Measurements from ENCODE around the gene SNX8.

Gene SNX8

DNA sequence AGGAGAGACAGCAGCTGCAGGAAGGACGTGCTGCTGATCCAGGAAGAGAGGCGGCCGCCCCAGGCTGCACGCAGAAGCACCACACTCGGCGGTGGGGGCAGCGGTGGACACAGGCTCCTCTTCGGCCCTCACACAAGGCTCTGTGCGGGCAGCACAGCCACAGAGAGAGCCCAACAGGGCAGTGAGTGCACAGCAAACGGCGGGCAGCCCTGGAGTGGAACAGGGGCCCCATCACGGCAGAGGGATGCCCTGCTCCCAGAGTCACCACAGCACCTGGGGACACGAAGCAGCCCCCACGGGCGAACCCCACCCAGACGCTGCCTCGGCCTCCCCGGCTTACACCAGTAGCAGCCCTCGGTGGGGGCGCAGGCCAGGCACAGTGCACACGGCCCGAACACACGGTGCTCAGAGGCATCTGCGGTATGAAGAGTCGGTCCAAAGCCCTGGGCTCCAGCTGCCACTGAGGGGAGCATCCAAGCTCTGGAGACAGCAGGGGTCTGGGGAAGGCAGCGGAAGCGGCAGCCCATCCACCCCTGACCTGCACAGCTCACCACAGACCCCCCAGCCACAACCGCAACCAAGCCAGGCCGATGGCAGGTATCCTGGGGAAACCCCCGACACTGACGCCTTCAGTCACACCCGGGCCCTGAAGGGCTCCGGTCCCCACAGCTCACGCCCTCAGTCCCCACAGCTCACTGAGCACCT, 55.4 kb downstream of the SNX8 start:
- DNase-seq: no peak

DNA sequence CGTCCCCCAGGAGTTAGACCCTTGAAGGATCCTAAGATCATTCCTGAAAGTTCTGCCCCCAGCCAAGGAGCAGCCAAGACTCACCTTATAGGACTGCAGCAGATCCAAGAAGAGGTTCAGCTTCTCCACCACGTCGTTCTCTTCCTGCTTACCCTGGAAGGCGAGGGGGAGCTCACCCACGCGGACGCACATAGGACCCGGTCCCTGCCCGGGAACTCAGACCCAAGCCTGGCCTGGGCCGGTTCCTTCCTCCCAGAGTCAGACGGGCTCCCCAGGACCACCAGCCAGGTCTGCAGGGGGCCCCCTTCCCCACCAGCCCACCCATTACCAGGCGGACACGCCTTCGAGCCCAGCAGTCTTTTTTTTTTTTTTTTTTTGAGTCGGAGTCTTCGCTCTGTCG, 56.6 kb downstream of the SNX8 start:
- no peak for DNase-seq

DNA sequence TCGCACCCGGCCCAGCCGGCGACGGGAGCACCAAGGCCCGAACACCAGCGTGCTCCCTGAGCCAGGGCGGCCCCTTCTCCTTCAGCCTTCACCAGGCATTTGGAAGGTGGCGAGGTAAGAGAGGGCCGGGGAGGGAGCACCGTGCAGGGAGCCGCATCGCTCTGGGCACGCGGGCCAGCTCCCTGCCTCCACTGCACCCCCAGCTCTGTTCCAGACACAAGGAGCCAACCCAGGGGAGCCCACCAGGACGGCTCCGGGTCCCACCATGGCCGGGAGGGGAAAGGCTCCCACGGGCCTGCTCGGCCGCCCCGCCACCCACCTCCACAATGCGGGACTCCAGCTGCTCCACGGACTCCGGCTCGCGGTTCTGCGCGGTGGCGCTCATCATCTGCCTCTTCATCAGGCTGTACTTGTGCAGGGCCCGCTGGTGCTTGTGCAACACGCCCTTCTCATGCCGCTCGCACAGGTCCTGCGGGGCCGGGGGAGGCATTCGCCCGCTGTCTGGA, 57.1 kb downstream of the SNX8 start:
- DNase-seq: no peak

DNA sequence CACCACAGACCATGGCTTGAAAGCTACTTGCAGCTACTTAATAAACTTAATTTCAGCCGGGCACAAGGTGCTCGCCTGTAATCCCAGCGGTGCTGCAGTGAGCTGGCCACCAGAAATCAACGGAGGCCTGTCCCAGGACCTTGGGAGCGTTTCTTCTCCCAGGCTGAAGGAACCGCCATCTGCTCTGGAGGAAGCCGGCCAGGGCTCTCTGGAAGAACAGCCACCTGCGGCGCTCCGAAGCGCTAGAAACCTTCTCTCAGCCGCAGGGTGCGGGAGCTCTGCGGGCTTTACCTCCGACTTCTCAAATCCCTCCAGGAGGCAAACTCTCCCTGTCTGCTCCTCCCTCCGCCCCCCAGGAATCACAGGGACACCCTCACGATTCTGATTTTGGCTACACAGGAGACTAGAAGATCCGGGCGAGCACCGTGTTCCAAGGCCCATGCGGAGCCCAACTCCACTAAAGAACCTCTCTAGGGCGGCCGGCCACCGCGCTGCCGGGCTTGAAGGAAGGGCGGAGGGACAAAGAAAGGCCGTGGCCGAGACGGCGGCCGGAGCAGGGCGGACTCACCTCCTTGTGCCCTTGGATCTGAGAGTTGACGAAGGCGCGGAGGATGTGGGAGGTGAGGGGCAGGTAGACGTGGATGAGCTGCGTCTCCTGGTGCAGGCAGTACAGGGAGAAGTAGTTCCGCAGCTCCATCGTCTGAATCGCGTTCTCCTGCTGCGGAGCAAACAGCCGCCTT, 57.8 kb downstream of the SNX8 start:
- no peak for DNase-seq

DNA sequence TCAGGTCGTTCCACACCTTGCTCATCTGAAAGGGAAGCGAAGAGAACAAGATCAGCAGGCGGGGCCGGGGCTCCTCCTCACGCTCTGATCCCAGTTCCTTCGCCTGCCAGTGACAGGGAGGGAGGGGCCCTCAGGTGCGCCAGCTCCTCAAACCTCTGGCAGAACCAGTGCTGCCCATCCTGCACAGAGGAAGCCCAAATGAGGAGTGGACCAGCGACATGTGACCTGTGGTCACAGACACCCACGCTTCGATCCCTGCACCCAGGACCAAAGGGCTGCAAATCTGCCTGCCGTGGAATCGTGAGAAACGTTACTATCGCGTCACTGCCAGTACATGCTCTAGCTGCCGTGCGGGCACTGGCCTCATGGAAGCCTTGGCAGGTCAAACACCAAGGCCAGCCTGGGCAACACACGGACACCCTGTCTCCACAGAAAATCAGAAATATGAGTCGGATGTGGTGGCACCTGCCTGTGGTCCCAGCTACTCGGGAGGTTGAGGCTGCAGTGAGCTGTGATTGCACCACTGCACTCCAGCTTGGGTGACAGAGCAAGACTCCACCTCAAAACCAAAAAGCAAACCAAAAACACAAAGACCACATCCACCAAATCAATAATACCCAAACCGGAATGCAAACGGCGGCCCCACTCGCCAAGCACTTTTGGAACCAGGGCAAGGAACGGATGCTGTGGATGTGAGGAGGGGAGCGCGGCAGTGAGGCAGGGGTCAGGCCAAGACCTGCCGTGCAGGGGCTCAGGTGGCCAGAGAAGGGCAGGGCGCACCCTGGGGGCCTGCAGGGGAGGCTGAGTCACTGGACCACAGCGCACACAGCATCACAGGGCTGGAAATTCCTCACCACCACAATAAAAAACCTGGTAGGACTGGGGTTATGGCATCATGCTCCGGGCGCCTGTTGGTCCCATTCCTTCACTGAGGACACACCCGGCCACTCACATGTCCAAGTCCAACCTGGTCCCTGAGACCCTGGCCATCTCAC, 58.8 kb downstream of the SNX8 start:
- no peak for DNase-seq

DNA sequence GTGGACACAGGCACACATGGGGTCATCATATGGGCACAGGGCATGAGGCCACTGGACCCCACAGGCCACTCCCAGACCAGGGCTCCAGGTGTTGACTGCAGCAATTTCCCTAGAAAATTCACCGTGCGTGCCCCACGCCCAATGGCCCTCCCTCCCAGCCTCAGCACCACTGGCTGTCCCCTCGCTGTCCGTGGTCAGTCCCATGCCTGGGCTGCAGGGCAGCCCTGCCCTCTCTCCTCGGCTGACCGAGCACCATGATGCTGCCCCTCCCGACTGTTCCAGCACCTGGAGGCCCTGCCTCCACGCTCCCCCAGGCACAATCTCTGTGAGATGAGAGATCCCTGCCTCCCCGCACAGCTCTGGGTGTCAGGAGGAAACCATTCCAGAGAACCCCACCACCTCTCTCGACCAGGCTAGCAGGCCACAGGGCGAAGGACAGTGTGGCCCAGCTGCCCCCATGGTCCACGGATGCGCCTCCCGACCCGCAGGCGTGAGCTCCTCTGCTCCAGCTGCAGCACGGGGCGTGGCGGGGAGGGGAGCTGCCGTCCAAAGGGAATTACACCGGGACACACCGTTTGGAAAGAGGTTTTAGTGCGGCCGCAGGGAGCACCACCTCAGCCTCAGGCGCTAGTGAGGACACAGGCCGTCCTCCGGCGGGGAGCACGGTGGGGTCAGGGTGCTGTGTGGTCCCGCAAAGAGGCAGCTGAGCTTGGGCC, 59.7 kb downstream of the SNX8 start:
- DNase-seq: no peak

DNA sequence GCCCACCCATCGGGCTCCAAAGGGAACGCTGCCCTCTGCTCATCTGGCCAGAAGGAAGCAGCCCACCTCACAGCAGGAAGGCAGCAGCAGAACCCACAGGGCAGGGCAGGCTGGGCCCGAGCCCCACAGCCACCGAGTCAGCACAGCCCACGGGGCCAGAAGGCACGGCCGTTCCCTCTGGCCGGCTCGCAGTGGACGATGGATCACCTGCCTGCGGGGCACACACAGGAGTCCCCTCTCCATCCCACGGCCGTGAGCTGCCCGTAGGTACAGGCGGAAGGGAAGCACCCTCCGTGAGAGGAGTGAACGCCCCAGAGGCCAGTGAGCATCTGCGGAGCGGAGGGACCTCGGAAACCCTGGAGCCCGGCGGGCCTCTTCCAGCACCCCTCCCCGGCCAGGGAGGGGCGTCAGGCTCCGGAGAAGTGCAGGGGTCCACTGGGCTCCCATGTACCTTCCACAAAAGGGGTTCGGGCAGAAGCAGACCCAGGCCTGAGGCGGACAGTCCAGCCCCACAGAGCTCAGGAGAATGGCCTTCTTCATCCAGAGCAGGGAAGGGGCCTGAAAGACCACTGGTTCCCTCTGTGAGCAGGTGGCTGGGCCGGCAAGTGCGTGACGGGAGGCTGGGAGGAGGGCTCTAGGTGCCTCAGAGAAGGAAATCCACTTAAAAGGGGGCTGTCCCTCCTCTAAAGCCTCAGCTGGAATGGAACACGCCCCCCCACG, 60.6 kb downstream of the SNX8 start:
- no peak for DNase-seq

DNA sequence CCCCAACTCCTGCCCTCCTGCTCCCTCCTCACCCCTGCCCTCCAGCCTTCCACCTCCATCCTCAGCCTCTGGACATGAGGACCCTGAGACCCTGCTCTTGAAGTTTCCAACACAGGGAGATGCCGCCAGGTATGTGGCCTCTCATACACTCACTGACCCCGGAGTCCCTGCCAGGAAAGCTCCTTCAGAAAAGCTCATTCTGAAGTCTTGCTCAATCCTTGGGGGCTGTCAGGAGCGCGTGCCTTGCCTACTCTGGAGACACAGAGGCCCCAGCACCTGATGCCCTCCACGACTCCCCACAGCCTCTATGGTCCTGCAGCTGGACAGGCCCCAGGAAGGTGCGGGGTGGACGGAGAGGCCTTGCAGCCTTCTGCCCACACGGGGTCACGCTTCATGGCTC, 61.2 kb downstream of the SNX8 start:
- DNase-seq: no peak

DNA sequence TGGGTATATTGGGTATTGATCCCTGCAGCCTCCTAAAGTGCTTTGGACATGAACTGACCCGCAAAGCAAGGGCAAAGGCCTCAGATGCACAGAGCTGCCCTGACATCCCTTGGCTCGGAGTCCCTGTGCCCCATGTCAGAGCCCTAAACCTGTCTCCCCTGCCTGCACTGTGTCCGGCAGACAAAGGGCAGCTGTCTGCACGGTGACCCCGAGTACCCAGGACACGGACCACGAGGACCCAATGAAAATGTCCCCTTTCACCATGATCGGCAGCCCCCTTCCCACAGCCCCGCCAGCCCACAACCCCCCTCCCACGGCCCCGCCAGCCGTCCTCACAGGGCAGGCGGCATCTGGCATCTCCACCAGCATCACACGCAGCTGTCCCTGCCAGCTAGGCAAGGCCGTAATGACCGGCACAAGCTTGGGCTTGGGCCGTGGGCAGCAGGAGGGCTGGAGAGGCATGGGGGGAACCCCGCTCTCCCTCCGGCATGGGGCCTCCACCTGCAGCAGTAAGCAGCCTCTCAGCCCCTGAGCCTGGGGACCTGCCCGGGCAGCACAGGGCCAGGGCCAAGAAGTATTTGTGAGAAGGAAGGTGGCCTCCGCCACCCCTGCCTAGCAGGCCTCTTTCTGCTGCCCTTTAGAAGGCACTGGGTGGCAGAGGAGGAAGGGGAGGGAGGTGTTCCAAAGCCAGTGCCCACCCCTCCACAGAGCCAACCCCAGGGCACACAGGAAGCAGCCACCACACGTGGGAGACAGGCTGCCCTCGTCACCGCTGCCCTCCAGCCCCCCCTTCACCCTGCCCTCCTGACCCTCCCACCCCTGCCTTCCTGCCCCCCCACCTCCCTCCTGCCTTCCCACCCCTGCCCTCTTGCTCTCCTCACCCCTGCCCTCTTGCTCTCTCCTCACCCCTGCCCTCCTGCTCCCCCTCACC, 62.1 kb downstream of the SNX8 start:
- DNase-seq: no peak

DNA sequence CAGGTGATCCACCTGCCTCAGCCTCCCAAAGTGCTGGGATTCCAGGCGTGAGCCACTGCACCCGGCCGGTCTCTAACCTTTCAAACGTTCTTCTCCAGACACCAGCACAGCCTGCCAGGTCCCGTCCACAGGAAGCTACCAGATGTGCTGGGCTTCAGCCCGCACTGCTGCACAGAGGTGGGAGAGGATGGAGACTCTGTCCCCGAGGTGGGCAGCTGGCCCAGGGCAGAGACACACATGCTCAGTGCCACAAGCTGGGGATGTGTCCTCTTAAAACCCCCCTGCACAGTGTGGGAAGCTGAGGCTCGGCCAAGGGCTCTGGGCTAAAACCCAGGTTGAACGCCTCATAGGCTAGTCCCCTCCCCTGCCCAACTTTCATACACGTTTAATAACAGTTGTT, 62.9 kb downstream of the SNX8 start:
- DNase-seq: no peak

DNA sequence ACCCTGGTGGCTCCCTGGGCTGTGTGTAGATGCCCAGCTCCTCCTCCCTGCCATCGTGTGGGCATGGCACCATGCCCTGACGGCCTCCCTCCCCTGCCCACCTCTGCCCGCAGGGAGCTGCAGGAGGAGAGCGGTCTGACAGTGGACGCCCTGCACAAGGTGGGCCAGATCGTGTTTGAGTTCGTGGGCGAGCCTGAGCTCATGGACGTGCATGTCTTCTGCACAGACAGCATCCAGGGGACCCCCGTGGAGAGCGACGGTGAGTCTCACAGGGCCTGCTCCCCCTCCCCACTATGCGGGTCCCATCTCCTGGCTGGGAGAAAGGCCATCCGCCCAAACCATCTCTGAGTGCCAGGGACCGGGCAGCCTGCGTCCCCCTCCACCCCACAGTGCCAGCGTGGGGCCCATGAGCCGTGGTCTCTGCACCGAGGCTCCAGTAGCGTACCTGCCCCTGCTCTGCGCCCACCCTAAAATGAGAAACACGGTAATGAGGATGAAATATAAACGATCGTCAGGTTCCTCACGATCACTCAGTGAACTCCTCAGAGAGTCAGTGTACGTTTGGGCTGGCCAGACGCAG, 64.4 kb downstream of the SNX8 start:
- DNase-seq: no peak

DNA sequence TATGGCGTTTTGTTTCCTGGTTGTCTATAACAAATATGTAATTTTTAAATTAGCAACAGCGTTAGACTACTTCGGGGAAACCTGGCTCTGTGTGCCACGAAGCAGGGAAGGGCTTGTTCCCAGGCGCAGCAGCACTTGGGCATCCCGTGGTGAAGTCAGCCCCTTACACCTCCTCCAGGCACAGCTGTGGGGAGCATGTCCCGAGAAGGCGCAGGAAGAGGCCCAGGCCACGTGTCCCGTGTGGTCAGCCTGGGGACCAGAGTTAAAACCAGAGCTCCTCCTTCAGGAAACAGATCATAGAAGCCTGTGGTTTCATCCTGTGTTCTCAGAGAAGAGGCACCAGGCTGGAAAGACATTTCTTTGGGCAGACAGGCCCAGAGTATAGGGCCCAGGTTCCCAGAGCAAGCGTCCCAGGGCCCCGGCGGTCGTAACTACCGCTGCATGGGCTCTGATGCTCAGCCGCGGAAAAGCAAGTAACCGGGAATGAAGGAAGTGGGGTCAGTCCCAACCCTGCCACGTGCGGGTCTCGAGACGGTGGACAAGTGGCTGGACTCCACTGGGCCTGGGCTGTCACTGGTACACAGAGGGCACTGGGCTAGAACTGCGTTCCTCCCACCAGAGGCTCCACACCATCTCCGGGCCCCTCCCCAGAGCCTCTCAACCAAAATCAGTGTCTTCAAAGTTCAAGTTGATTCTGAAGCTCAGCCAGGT, 65.1 kb downstream of the SNX8 start:
- DNase-seq: no peak

DNA sequence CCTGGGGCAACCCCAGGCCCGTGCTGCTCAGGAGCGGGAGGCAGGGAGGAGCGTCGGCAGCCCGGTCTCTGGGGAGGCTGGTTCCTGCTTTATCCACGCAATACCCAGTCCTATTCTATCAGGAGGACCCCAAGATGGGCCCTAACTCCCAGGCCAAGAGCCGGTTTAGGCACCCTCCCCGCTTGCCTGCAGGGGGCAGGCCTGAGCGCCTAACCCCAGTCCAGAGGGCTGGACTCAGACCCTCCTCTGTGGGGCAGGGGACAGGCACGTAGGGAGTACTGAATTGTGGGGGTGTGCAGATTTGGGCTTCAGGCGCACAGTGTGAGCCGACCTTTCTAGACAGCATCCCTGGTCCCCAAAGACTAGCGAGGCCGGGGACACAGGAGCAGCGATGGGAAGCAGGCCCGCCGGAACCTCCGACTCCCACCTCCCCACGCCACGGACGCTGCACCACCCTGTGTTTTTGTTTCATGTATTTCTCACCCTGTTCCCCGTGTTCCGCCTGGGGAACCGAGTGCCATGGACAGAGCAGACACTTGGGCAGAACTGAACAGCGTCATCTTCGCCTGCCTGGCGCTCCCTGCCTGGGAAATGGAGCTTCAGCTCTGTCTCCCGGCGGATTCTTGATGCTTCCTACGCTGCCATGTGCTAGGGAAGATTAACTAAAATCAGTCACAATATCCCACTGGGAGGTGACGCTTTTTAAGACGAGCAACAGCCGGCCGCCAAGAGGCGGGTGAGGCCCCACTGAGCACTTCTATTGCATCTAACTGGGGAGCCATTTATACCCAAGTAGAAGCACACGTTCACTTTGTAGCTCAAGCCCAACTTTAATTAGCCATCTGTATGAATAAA, 66.9 kb downstream of the SNX8 start:
- DNase-seq: no peak

DNA sequence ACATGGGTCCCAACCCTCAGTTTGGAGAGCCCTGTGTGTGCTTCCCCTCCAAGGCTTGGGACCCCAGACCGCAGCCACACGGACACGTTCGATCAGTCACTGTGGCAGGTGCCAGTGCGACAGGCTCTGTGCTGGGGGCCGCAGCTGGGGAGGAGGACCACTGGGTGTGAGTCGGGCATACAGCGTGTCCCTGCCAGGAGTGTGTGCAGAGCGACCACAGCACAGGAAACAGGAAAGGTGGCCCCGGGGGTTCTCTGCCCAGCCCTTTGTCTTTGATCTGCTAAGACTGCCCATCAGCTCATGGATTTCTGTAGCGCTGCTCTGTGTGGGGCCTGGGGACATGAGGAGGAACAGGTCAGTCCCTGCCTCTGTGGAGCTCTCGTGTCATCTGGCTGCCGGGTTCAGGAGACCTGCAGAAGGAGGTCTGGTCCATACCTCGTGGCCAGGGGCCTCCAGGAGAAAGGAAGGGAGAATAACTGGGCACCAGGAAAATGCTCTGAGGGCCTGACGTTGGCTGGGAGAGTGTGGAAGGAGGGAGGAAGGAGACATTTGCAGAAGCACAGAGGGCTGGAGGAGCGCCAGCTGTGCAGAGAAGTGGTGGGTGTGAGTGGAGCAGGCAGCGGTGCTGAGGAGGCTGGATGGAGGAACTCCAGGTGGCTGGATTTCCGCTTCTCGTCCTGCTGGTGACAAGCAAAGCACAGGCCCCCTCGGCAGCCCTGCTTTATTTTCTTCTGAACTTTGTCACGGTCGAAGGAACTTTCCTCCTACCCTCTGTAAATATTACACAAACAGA, 68.2 kb downstream of the SNX8 start:
- no peak for DNase-seq

DNA sequence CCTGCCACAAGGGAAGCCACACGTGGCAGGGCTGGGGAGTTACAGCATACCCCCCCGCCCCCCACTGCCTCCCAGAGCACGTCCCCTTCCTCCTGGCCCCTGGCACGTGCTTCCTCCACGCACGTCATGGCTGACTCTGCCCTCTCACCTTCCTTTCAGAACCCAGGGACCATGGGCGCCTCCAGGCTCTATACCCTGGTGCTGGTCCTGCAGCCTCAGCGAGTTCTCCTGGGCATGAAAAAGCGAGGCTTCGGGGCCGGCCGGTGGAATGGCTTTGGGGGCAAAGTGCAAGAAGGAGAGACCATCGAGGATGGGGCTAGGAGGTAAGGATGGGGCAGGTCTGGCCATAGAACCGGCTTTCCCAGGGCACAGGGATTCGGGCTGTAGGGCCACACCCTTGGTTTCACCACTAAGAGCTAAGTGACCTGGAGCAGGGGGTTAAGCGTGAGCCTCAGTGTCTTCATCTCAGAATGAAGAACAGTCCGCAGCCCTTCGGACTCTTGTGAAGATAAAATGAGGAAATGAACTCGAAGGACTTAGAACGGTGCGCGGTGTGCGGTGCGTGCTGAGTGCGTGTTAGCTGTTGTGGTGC, 69.7 kb downstream of the SNX8 start:
- DNase-seq: no peak

DNA sequence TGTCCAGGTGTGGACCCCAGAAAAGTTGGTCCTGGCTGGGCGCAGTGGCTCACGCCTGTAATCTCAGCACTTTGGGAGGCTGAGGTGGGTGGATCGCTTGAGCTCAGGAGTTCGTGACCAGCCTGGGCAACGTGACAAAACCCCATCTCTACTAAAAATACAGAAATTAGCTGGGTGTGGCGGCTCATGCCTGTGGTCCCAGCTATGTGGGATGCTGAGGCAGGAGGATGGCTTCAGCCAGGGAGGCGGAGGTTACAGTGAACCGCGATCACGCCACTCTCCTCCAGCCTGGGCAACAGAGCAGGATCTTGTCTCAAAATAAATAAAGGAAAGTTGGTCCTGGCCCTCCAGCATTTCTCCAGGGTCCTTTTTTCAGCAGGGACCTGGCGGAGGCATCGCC, 70.8 kb downstream of the SNX8 start:
- no peak for DNase-seq
